HG02571 (cell line): ENCODE measurements around the gene DAB2IP.

Experiments used
- ATAC-seq: cut with Tn5 transposase; IDR thresholded peaks from one replicate; pipeline ENCODE4 v1.9.1; 2021; ENCODE audit warnings: mild to moderate bottlenecking, moderate library complexity; ENCODE audit not compliant: unreplicated experiment

The DAB2IP gene

GRCh38 chr9:121662359-121662758, 10.9 kb downstream of the DAB2IP start:
- ATAC-seq: no peak

- no peak for ATAC-seq
Observed at GRCh38 chr9:121662891-121663580, 11.6 kb downstream of the DAB2IP start.

DNA sequence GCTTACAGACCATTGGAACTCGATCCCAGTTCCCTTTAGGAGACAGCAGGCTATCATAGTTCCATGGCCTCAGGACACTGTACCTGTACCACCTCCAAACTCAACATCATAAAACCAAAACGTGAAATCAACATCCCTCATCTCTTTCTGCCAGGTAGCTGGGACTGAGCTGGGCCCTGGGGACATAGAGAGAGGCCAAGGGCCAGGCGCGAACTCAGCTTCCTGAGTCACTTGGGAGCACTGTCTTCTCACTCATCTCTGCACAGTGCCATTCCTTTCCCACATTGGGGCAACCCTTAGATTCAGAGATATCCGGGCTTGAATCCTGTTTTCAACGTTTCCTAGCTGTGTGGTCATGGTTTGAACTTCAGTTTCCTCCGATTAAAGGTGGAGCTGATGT, 12.2 kb downstream of the DAB2IP start:
- no peak for ATAC-seq

GRCh38 chr9:121666294-121666693, 14.9 kb downstream of the DAB2IP start:
- no peak for ATAC-seq

DNA sequence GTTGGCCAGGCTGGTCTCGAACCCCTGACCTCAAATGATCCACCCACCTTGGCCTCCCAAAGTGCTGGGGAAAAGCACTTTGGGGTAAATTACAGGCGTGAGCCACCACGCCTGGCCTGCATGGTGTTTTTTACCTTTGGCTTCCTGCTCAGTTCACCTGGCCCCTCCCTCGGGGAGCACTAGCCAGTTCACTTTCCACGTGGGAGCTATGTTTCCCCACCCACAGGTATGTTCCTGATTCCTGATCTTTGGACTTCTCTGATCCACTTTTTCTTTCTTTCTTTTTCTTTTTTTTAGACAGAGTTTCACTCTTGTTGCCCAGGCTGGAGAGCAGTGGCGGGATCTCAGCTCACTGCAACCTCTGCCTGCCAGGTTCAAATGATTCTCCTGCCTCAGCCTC, 15.8 kb downstream of the DAB2IP start:
- ATAC-seq: no peak

- no peak for ATAC-seq
Observed at GRCh38 chr9:121667890-121668289, 16.5 kb downstream of the DAB2IP start.

GRCh38 chr9:121670431-121670830, 19.0 kb downstream of the DAB2IP start:
- ATAC-seq: no peak

- no peak for ATAC-seq
Observed at GRCh38 chr9:121671612-121672155, 20.2 kb downstream of the DAB2IP start.

- ATAC-seq: no peak
Observed at GRCh38 chr9:121672213-121672612, 20.8 kb downstream of the DAB2IP start.

- ATAC-seq: no peak
Observed at GRCh38 chr9:121672986-121673385, 21.6 kb downstream of the DAB2IP start.

DNA sequence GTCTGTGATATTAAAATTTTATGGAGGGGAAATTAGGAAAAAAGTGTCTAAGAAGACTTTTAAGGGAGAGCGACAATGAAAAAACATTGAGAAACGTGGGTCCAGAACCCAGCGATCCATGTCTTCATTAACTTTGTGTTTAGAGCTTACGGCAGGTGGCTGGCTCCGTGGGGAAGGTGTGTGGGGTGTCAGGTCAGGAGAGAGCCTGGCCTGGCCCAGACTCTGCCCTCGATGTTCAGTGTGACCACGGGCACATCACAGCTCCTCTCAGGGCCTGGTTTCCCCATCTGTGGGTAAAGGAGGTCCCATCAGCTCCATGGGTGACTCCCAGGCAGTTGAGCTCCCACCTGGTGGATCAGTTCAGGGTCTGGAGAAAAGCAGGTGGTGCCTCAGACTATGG, 22.1 kb downstream of the DAB2IP start:
- no peak for ATAC-seq

DNA sequence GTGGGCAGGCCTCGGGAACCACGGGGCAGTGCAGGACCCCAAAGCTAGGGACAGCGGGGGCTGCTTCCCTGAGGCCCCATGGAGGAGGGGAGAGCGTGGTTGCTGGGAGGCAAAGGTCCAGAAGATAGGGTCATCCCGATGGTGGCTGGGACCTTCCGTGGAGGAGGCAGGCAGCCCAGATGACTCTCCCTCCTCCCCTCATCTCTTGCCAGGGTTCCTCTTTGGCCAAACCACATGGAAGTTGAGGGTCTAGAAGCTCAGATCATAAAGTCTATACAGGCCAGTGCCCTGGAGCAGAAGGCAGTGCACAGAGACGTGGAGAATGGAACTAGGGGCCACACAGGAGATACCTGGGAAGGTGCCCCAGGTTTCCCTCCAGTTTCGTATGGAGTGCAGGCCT, 22.6 kb downstream of the DAB2IP start:
- no peak for ATAC-seq

DNA sequence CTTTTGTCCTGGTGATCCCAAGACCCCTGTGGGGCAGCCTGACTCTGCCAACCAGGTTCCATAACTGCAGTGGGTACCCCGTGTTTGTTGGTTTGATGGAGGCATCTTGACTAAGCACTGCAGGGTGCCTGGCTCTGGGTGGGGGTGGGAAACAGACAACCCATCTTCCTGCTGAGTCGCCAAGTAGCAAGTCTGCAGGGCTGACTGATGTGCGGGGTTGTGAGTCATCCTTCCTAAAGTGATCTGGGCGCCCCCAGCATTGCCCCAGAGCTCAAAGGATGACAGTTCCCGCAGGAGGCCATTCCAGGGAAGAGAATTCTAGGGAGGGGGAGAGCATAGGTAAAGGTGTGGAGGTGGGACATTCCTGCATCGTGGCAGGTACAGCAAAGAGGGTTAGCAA, 23.5 kb downstream of the DAB2IP start:
- no peak for ATAC-seq

DNA sequence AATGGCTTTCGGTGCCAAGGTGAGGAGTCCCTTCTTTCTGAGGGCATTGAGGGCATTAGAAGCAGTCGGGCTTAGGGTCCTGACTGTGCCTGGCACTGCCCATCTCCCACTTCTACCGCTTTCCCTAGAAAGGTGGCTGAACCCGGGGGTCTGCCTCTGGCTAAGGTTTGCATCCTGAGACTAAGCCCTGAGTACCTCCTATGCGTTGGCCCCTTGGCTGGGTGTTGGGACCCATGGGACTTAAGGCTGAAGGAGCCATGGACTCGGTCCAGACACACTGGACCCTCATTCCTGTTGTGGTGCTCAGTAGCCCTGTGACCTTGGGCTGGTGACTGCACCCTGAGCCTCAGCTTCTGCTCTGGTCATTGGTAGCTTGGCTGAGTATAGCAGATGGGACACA, 23.9 kb downstream of the DAB2IP start:
- ATAC-seq: no peak

GRCh38 chr9:121675969-121676822, 24.8 kb downstream of the DAB2IP start:
- no peak for ATAC-seq

GRCh38 chr9:121676926-121677325, 25.5 kb downstream of the DAB2IP start:
- no peak for ATAC-seq

DNA sequence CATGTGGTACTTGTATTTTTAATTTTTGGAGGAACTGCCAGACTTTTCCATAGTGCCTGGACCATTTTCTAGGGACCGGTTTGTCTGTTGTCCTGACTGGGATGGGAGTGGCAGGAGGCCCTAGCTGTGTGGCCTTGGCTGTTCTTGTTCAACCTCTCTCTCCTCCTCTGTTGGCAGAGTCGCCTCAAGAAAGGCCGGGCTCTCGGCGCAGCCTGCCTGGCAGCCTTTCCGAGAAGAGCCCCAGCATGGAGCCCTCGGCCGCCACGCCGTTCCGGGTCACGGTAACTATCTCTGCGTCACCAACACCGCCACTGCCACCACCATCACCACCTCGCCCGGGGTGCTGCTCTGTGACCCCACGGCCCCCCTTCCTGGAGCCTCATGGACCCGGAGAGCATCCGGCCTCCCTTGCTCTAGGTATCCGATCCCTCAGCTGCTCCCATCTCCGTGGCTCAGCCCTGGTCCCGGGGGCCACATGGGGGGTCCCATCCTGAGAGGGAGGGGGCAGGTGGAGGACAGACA, 27.1 kb downstream of the DAB2IP start:
- ATAC-seq: no peak

DNA sequence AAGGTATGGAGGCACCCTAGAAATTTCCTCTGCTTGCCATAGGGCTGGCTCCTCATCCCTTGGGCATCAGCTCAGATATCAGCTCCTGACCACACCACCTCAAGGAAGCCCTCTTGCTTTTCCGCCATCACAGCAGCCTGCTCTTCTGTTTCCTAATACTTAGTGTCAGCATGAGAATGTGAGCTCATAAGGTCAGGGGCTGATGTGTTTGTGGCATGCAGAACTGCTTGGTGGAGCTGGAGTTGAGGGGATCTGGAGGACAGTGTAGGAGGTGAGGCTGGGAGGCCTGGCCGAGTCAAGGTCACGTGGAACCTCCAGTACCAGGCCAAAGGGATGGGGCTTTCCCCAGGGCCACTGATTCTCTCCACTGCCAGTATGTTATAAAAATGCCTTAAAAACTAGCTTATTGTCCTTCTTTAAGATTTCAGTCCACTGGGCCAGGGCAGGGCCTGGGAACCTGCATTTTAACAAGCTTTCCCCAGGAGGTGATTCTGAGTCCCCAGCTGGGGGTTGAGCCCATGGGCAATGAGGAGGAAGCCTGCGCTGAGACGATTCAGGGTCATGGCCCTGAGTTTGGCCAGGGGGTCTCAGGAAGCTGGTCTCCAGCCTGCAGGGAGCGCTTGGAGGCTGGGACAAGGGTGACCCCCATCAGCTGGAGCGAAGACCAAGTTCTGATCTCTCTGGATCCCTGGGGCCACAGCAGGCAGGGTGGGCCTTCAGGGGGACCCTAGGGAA, 28.6 kb downstream of the DAB2IP start:
- no peak for ATAC-seq

DNA sequence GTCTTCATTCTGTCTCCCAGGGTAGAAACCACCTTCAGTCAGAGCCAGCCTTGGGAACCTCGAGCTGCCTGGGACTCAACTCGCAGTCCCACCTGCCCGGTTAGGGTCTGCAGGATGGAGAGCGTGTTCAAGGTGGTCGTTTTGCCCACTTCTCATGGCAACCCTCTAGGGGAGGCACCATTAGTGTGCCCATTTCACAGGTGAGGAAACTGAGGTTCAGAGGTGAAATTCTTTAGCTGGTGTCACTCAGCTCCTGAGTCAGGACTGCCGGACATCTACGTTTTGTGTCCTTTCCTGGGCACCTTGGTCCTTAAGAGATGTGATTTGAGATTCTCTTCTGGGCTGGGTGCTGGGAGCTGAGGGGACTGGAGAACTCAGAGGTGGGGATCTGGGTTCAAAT, 30.0 kb downstream of the DAB2IP start:
- ATAC-seq: no peak

- ATAC-seq: no peak
Observed at GRCh38 chr9:121682201-121682600, 30.8 kb downstream of the DAB2IP start.

- ATAC-seq: no peak
Observed at GRCh38 chr9:121682926-121683515, 31.6 kb downstream of the DAB2IP start.
